Duodenal mucosa (tissue), 2 donors: ENCODE data around the gene IL18R1.

Experiments
- H3K27ac ChIP-seq: one replicate; pipeline ENCODE4 v1.7.0; 2013; ENCODE audit warnings: low read depth, low read length
- H3K27me3 ChIP-seq, 2 donors: one replicate each; pipeline ENCODE4 v1.7.0; 2013; ENCODE audit warnings: low read length in 2 of 2, control low read depth in 1 of 2; ENCODE audit not compliant: insufficient read depth in 2 of 2, control insufficient read depth in 1 of 2
- H3K36me3 ChIP-seq, 2 donors: one replicate each; pipeline ENCODE4 v1.7.0; 2013; ENCODE audit warnings: low read length in 2 of 2, control low read depth in 1 of 2; ENCODE audit not compliant: insufficient read depth in 2 of 2, control insufficient read depth in 1 of 2
- H3K4me1 ChIP-seq, 2 donors: one replicate each; pipeline ENCODE4 v1.7.0; 2013; ENCODE audit warnings: low read length in 2 of 2, control low read depth in 1 of 2; ENCODE audit not compliant: insufficient read depth in 2 of 2, control insufficient read depth in 1 of 2
- H3K4me3 ChIP-seq, 2 donors: one replicate each; pipeline ENCODE4 v1.7.0; 2013; ENCODE audit warnings: low read length in 2 of 2, low read depth in 1 of 2
- H3K9ac ChIP-seq, 2 donors: one replicate each; pipeline ENCODE4 v1.7.0; 2013; ENCODE audit warnings: low read length in 2 of 2, low read depth in 1 of 2
- H3K9me3 ChIP-seq, 2 donors: one replicate each; pipeline ENCODE4 v1.7.0; 2013; ENCODE audit warnings: low read length in 2 of 2, control low read depth in 1 of 2; ENCODE audit not compliant: control insufficient read depth in 1 of 2

Gene IL18R1

DNA sequence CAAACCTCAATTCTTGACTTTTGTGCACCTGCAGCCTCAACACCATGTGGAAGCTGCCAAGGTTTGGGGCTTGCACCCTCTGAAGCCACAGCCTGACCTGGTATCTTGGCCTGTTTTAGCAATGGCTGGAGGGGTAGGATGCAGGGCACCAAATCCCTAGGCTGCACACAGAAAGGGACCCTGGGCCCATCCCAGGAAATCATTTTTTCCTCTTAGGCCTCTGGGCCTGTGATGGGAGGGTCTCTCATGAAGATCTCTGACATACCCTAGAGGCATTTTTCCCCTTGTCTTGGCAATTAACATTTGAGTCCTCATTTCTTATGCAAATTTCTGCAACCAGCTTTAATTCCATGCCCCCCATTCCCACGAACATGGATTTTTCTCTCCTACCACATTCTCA, 10.2 kb downstream of the IL18R1 start:
- no peak overlapping the region for H3K4me3 ChIP-seq
- no peaks in the 10 kb centered on the region for H3K9me3 ChIP-seq
- peaks cover 0 to 13% of the 10 kb centered on the region in 2 donors for H3K36me3 ChIP-seq
- no peak overlapping the region for H3K9ac ChIP-seq
- no peaks in the 10 kb centered on the region for H3K27me3 ChIP-seq
- no peaks in the 10 kb centered on the region for H3K4me1 ChIP-seq
- H3K27ac ChIP-seq, result no peak overlapping the region

DNA sequence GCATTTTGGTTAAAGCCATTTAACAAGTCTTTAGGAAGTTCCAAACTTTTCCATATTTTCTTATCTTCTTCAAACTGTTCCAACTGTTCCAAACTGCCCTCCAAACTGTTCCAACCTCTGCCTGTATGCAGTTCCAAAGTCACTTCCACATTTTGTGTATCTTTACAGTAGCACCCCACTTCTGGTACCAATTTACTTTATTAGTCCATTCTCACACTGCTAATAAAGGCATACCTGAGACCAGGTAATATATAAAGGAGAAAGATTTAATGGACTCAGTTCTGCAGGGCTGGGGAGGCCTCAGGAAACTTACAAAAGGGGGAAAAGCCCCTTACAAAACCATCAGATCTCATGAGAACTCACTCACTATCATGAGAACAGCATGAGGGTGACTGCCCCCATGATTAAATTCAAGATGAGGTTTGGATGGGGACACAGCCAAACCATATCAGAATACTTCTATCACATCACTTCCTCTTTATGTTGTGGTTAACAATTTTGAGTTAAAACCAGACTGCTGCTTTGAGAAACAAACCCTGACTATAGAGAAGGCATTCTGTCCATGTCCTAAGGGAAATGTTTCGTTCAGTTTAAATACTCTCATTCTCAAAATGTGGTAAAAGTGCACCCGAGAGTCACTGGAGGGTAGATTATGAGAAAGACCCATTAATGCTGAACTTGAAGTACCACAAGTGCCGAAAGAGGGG, 11.0 kb downstream of the IL18R1 start:
- no peaks in the 10 kb centered on the region for H3K4me1 ChIP-seq
- no peak overlapping the region for H3K27ac ChIP-seq
- peaks cover 0 to 13% of the 10 kb centered on the region in 2 donors for H3K36me3 ChIP-seq
- H3K9me3 ChIP-seq, result no peaks in the 10 kb centered on the region
- H3K4me3 ChIP-seq, result no peak overlapping the region
- H3K9ac ChIP-seq, result no peak overlapping the region
- no peaks in the 10 kb centered on the region for H3K27me3 ChIP-seq

DNA sequence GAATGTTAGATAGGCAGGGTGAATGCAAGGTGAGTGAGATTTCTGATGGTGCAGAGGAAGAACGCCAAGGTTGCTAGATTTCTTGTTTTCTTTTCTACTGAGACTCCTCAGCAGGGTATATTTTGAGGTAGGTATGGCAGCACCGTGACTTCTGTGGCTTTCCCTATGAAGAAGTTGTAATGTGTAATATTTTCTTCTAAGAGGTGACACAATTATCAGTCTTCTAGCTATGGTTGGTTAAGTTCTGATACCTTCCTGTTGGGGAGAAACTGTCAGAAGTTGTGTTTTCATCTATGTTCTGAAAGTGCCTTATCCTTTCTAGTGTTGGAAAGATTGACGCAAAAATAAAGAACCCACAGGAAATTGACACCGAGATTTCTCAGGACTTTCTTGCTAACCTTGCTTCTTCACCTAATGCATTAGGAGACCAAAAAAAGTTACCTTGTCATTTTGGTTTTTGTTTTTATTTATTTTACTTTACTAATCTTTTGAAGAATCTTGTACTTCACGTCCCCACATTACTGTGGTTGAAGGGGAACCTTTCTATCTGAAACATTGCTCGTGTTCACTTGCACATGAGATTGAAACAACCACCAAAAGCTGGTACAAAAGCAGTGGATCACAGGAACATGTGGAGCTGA, 11.9 kb downstream of the IL18R1 start:
- no peaks in the 10 kb centered on the region for H3K9me3 ChIP-seq
- no peak overlapping the region for H3K27ac ChIP-seq
- no peaks in the 10 kb centered on the region for H3K4me1 ChIP-seq
- no peak overlapping the region for H3K9ac ChIP-seq
- no peaks in the 10 kb centered on the region for H3K27me3 ChIP-seq
- H3K4me3 ChIP-seq, result no peak overlapping the region
- peaks cover 0 to 13% of the 10 kb centered on the region in 2 donors for H3K36me3 ChIP-seq

DNA sequence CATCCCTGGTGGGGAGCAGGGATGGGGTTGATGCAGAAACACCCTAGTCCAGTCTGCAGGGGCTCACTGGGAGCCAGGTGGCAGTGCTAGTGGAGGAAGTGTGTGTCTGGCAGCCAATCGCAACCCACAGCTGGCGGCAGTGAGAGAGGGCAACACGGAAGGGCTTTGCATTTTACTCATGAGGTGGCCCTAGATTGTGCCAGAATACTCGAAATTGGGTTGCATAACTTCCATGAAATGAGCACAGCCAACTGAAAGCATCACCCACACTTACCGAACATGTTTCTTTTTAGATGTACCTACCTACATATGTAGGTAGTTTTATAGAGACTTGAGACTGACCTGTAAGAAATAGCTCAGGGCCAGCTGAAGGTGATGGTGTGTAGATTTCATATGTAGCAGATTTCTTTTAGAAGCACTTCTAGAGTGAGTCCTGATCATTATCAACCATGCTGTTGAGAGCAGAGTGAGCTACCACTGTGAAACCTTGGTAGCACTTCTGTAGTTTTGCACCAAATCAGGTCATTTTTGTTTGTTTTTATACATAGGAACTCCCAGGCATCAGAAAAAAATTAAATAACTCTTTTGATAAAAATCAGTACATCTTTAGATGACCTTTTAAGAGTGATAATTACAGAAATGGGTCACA, 13.0 kb downstream of the IL18R1 start:
- Histone ChIP-seq H3K27me3 (no peaks in the 10 kb centered on the region), H3K9ac (no peak overlapping the region), H3K4me3 (no peak overlapping the region), H3K9me3 (no peaks in the 10 kb centered on the region), H3K27ac (no peak overlapping the region), H3K4me1 (no peaks in the 10 kb centered on the region), H3K36me3 (peaks cover 0 to 11% of the 10 kb centered on the region in 2 donors)

DNA sequence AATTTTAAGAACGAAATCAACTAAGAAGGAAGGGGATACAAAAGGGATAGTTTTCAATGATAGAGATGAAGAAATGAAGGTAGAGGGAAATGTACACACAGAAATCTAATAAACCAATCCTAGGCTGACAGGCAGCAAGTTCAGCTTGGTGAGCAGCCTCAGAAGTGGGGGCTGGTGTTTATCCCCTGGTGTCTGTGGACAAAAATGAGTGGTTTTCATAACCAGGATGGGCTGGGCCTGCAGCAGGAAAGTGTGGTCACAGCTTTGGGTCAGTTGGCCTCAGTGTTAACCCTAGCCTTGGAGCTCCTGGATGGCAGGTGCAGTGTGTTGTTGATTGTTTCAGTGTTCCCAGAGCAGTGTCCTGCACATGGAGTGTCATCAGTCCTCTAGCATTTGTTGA, 14.3 kb downstream of the IL18R1 start:
- Histone ChIP-seq H3K4me3 (no peak overlapping the region), H3K36me3 (peaks cover 0 to 4% of the 10 kb centered on the region in 2 donors), H3K4me1 (no peaks in the 10 kb centered on the region), H3K27me3 (no peaks in the 10 kb centered on the region), H3K9ac (no peak overlapping the region), H3K9me3 (no peaks in the 10 kb centered on the region), H3K27ac (no peak overlapping the region)

DNA sequence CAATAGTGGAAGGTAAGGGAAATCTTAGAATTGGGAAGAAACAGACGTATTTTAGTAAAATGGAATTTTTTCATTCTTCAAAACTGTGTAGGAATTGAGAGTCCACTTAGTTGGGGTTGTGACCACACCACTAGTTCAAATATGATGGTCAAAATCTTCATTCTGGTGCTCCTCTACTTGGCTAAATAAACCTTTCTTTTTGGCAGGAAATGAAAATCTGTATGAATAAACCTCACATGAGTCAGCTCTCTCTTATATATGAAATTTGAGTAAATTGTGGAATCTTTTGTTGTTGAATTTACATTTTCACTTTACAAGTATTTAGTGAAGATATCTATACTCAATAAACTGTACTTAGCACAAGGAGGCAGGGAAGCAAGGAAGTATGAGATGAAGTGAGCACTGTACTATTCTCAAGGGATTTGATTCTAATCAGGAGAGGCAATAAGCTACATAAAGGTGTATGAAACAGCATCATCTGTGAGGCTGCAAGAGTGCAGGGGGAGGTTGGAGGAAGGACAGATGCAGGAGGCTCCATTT, 20.5 kb downstream of the IL18R1 start:
- Histone ChIP-seq H3K27me3 (no peaks in the 10 kb centered on the region), H3K4me3 (no peak overlapping the region), H3K9ac (no peak overlapping the region), H3K9me3 (no peaks in the 10 kb centered on the region), H3K27ac (no peak overlapping the region), H3K4me1 (no peaks in the 10 kb centered on the region), H3K36me3 (no peaks in the 10 kb centered on the region)

DNA sequence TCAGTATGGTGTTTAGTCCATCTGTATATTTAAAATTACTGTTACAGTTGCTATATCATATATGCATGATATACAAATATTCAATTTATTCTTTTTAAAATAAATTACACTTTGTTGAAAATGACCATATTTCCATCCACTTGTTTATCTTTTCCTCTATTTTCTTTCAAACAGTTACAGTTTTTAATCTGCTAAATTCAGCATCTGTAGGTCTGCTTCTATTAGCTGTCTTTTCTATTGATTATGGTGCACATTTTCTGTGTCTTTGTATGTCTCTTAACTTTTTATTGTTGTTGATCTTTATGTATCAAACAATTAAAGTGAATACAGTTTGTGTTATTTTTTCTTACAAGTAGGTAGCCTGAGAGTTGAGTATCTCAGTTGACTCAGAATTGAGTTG, 28.1 kb downstream of the IL18R1 start:
- peaks cover 0 to 17% of the 10 kb centered on the region in 2 donors for H3K9me3 ChIP-seq
- H3K27me3 ChIP-seq, result no peaks in the 10 kb centered on the region
- H3K27ac ChIP-seq, result no peak overlapping the region
- H3K9ac ChIP-seq, result no peak overlapping the region
- H3K4me1 ChIP-seq, result no peaks in the 10 kb centered on the region
- no peak overlapping the region for H3K4me3 ChIP-seq
- peaks cover 0 to 3% of the 10 kb centered on the region in 2 donors for H3K36me3 ChIP-seq

DNA sequence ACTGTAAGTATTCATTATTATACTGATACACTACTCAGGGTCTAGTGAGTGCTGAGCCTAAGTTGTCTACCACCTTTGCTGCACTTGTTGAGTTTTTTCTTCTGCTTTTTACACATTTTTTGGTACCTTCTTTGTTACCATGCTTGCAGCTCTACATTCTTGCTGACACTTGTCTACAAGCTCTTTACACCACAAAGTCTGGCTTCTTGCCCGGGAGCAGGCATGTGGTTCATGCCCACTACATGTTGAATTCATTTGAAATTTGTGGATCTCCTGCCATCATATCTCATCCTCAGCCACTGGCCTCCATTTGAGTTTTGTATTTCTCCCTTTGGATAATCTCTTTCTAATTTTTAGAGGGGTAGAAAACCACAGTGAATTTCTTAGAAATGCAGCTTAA, 29.9 kb downstream of the IL18R1 start:
- Histone ChIP-seq H3K4me1 (no peaks in the 10 kb centered on the region), H3K9me3 (peaks cover 0 to 17% of the 10 kb centered on the region in 2 donors), H3K4me3 (no peak overlapping the region), H3K27ac (no peak overlapping the region), H3K9ac (no peak overlapping the region), H3K27me3 (no peaks in the 10 kb centered on the region), H3K36me3 (peaks cover 0 to 3% of the 10 kb centered on the region in 2 donors)

DNA sequence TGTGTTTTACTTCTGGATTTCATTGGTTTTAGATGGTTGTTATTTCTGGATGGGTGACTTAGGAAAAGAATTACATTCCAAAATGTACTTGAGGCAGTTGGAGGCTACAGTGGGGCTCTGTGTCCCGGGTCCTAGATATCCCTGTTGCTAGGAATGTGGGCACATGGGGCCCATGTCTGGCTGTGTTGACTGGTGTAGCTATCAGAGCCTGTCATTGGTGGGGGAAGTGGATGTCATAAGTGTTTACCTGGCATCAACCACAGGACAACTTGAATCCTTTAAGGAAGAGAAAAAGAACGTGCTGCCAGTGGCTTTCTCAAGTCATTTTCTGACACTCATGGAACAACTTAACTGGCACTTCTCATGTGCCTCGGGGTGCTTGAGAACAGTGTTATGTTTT, 30.4 kb downstream of the IL18R1 start:
- Histone ChIP-seq H3K9me3 (peaks cover 0 to 17% of the 10 kb centered on the region in 2 donors), H3K4me3 (no peak overlapping the region), H3K27ac (no peak overlapping the region), H3K9ac (no peak overlapping the region), H3K27me3 (no peaks in the 10 kb centered on the region), H3K4me1 (no peaks in the 10 kb centered on the region), H3K36me3 (peaks cover 0 to 3% of the 10 kb centered on the region in 2 donors)

DNA sequence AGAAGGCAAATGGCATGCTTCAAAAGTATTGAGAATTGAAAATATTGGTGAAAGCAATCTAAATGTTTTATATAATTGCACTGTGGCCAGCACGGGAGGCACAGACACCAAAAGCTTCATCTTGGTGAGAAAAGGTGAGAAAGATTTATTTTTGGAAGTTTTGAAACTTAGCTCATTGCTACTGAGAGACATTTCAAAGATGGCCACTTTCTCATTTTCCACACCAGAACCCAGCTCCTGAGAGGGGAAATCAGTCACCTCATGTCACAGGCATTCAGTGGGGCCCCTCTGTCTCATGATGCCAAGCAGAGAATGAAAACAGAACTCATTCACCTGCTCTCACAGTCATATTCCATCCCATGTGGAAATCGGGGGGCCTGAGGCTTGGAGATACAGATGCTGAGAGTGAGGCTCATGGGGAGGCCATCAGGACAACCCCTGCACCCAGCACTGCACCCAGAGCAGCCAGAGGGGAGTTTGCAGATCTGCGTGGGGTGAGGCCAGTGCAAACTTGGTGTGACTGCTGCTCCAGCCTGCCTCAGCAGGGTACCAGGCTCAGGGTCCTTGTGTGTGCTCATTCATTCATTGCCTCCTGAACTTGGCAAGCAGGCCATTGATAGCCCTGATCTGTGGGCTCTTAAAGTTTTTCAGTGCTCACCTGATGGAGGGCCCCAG, 31.4 kb downstream of the IL18R1 start:
- peaks cover 0 to 17% of the 10 kb centered on the region in 2 donors for H3K9me3 ChIP-seq
- H3K27me3 ChIP-seq, result no peaks in the 10 kb centered on the region
- H3K4me3 ChIP-seq, result no peak overlapping the region
- H3K36me3 ChIP-seq, result peaks cover 0 to 3% of the 10 kb centered on the region in 2 donors
- no peak overlapping the region for H3K9ac ChIP-seq
- H3K27ac ChIP-seq, result no peak overlapping the region
- no peaks in the 10 kb centered on the region for H3K4me1 ChIP-seq
